ENCODE measurements around the gene P2RY2.

The P2RY2 gene

DNA sequence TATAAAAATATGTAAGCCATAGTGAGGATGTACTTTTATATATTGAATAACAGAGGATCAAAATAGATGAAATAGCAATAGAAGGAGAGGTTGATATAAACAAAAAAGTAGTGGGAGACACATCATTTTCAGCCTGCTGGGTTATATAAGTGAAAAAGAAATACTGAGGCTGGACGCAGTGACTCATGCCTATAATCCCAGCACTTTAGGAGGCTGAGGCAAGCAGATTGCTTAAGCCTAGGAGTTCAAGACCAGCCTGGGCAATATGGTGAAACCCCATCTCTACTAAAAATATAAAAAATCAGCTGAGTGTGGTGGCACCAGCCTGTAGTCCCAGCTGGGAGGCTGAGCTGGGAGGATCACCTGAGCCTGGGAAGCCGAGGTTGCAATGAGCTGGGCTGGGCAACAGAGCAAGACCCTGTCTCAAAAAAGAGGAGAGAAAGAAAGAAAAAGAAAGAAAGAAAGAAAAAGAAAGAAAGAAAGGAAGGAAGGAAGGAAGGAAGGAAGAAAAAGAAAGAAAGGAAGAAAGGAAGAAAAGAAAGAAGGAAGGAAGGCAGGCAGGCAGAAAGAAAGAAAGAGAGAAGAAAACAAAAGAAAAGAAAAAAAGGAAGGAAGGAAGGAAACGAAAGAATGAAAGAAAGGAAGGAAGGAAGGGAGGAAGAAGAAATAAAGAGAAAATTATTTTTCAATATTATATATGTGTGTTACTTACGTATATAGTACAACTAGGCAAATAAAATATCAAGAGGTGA lies 7.0 kb upstream of the P2RY2 start:
- H3K4me2 ChIP-seq (ENCODE audit: low read length) = no peak overlapping the region
- H3K27me3 ChIP-seq (ENCODE audit: control insufficient read depth, insufficient read depth, low read length) = no peaks in the 10 kb centered on the region
- H3K36me3 ChIP-seq (ENCODE audit: insufficient read depth, low read length) = no peaks in the 10 kb centered on the region
- H3K9ac ChIP-seq (ENCODE audit: low read depth, low read length) = no peak overlapping the region
- H3K9me3 ChIP-seq (replicated peaks; ENCODE audit: low read length) = no peaks in the 10 kb centered on the region
- H3K4me1 ChIP-seq (ENCODE audit: control insufficient read depth, insufficient read depth, low read length) = peaks cover 9% of the 10 kb centered on the region
- H3K4me3 ChIP-seq (ENCODE audit: low read length) = no peak overlapping the region

DNA sequence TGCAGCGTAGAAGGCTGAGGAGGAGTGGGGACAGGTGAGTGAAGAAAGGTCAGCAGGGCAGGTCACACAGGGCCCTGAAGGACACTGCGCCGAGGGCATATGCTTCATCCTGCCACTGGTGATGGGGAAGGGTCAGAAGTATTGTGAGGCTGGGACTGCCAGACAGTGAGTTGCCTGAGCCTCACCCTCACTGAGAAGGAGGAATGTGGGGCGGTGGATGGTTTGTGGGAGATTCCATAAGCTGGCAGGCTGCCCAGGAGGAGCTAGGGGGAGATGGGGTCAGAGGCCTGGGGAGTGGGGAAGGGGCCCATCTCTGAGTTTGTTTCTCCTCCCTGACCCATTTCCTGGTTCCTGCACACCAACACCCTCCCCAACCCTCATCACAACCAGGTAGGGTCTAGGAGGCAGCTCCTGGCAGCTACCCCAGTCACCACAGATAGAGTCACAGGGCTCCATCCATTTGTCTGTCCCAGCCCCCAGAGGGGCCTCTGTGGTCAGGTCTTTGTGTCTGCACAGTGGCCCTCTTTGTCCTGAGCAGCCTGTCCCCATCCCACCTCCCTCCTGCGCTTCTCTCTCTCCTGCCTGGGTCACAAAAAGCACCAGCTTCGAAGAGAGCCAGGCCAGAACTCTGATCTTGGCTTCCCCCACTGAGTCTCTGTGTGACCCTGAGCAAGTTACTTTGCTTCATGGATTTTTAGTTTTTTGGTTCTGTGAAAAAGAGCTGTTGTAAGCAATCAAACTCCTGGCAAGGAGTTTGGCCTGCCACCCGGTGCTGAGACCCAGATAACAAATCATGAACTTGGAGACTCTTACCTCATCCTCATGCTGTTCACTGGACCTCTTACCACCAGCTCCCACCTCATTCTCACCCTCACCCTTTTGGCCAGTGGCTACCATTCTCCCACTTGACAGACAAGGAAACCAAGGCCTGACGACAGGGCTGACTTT lies 4.6 kb upstream of the P2RY2 start:
- peaks cover 8% of the 10 kb centered on the region for H3K4me1 ChIP-seq (ENCODE audit: control insufficient read depth, insufficient read depth, low read length)

DNA sequence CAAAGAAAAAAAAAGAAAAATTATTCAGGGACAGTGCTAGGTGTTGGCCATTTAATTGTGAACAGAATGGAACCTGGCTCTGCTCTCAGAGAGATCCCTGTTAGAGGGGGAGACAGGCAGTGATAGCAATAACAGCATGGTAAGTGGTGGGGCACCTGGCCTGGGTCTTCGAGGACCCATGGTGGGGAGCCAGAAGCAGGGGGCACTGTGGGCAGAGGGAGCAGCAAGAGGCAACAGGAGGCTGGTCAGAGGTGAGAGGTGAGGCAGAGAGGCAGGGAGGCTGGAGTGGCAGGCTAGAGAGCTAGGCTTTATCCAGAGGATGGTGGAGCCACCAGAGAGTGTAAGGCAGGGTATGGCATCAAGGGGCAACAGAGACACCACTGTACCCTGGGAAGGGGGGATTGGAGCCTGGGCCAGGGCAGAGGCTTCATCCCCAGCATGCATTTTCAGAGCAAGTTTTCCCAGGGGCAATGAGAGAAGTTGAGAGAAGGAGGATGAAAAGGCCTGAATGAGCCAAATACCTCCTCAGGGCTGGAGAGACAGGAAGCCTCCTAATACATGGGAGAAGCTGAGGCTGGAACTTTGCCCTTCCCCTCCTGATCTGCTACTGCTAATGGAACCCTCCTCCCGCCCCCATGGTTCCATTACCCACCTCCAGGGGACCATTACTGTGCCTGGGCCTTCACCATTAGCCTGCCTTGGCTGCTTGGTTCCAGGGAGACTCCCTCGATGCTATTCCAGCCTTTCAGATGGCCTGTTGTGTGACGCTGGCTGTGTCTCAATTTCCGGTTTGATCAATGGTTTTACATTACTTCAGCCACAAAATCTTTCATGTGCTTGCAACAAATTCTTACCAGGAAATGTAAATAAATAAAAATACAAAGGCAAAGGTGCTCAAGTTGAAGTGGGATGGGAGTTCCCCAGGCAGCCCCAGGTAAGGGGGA lies 2.6 kb upstream of the P2RY2 start:
- Histone ChIP-seq H3K9me3 (replicated peaks; ENCODE audit: low read length) (no peaks in the 10 kb centered on the region), H3K4me2 (ENCODE audit: low read length) (no peak overlapping the region), H3K4me3 (ENCODE audit: low read length) (no peak overlapping the region), H3K9ac (ENCODE audit: low read depth, low read length) (no peak overlapping the region), H3K27me3 (ENCODE audit: control insufficient read depth, insufficient read depth, low read length) (peaks cover 20% of the 10 kb centered on the region), H3K4me1 (ENCODE audit: control insufficient read depth, insufficient read depth, low read length) (peaks cover 11% of the 10 kb centered on the region), H3K36me3 (ENCODE audit: insufficient read depth, low read length) (no peaks in the 10 kb centered on the region)

More for the DNA sequence above, 4.6 kb upstream of the P2RY2 start:
- Histone ChIP-seq H3K9me3 (replicated peaks; ENCODE audit: low read length) (no peaks in the 10 kb centered on the region), H3K4me2 (ENCODE audit: low read length) (no peak overlapping the region), H3K27me3 (ENCODE audit: control insufficient read depth, insufficient read depth, low read length) (peaks cover under 1% of the 10 kb centered on the region), H3K9ac (ENCODE audit: low read depth, low read length) (no peak overlapping the region), H3K4me3 (ENCODE audit: low read length) (no peak overlapping the region), H3K36me3 (ENCODE audit: insufficient read depth, low read length) (no peaks in the 10 kb centered on the region)

DNA sequence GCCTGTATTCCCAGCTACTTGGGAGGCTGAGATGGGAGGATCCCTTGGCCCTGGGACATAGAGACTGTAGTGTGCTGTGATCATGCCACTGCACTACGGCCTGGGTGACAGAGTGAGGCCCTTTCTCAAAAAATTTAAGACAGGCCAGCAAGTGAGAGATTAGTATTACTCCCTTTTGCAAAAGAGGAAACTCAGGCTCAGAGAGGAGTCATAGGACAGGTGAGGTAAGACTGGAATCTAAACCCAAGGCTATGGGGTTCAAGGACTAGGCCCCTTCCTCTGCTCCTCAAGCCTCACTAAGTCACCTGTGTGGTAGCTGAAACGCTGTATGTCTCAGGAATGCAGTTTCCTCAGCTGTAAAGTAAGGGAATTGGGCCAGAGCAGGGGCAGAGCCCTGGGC lies 1.6 kb upstream of the P2RY2 start:
- Histone ChIP-seq H3K4me1 (ENCODE audit: control insufficient read depth, insufficient read depth, low read length) (peaks cover 11% of the 10 kb centered on the region), H3K9me3 (replicated peaks; ENCODE audit: low read length) (no peaks in the 10 kb centered on the region), H3K36me3 (ENCODE audit: insufficient read depth, low read length) (no peaks in the 10 kb centered on the region), H3K4me3 (ENCODE audit: low read length) (no peak overlapping the region), H3K4me2 (ENCODE audit: low read length) (no peak overlapping the region), H3K9ac (ENCODE audit: low read depth, low read length) (no peak overlapping the region), H3K27me3 (ENCODE audit: control insufficient read depth, insufficient read depth, low read length) (peaks cover 25% of the 10 kb centered on the region)

DNA sequence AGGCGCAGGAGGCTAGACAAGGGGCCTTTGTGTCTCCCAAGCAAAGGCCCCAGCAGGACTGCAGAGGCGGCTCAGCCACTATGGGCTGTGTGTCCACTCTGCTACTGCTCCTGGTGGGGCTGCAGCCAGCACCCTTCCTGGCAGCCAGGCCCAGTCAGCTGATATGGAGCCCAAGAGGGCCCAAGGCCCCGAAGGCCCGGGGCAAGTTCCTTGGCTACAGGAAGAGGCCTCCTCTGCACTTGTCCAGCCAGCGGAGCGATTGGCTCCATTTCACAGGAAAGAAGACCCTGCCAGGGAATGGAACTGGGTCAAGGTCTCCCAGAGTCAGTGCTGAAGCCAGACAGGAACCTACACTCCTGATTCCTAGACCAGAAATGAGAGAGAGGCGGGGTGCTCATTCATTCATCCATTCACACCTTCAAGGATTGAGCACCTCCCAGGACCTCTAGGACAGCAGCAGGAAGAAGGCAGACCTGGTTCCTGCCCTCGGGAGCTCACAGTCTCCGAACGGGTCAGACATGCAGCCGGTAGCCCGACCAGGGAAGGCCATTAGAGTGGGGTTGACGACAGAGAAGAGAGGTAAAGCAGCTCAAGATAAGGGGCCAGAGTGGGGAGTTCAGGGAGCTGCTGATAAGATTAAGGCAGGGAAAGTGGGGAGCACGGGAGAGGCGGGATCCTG lies 811 bp upstream of the P2RY2 start:
- H3K9ac ChIP-seq (ENCODE audit: low read depth, low read length) = no peak overlapping the region
- H3K36me3 ChIP-seq (ENCODE audit: insufficient read depth, low read length) = no peaks in the 10 kb centered on the region
- peaks cover 11% of the 10 kb centered on the region for H3K4me1 ChIP-seq (ENCODE audit: control insufficient read depth, insufficient read depth, low read length)
- H3K4me2 ChIP-seq (ENCODE audit: low read length) = peak overlapping the region; percentile 94
- H3K4me3 ChIP-seq (ENCODE audit: low read length) = no peak overlapping the region
- peaks cover 33% of the 10 kb centered on the region for H3K27me3 ChIP-seq (ENCODE audit: control insufficient read depth, insufficient read depth, low read length)
- H3K9me3 ChIP-seq (replicated peaks; ENCODE audit: low read length) = no peaks in the 10 kb centered on the region

- H3K9ac ChIP-seq (ENCODE audit: low read depth, low read length) = peak overlapping the region; percentile 41
- peak overlapping the region; percentile 68 for H3K4me3 ChIP-seq (ENCODE audit: low read length)
- H3K4me1 ChIP-seq (ENCODE audit: control insufficient read depth, insufficient read depth, low read length) = peaks cover 11% of the 10 kb centered on the region
- H3K36me3 ChIP-seq (ENCODE audit: insufficient read depth, low read length) = no peaks in the 10 kb centered on the region
- peak overlapping the region; percentile 94 for H3K4me2 ChIP-seq (ENCODE audit: low read length)
- peaks cover 38% of the 10 kb centered on the region for H3K27me3 ChIP-seq (ENCODE audit: control insufficient read depth, insufficient read depth, low read length)
- no peaks in the 10 kb centered on the region for H3K9me3 ChIP-seq (replicated peaks; ENCODE audit: low read length)
Observed at GRCh38 chr11:73217810-73218105, 323 bp upstream of the P2RY2 start.

GRCh38 chr11:73218830-73219215 lies 742 bp downstream of the P2RY2 start:
- Histone ChIP-seq H3K9ac (ENCODE audit: low read depth, low read length) (no peak overlapping the region), H3K4me3 (ENCODE audit: low read length) (peak overlapping the region; percentile 68), H3K36me3 (ENCODE audit: insufficient read depth, low read length) (no peaks in the 10 kb centered on the region), H3K27me3 (ENCODE audit: control insufficient read depth, insufficient read depth, low read length) (peaks cover 45% of the 10 kb centered on the region), H3K4me2 (ENCODE audit: low read length) (peak overlapping the region; percentile 94), H3K4me1 (ENCODE audit: control insufficient read depth, insufficient read depth, low read length) (peaks cover 11% of the 10 kb centered on the region), H3K9me3 (replicated peaks; ENCODE audit: low read length) (no peaks in the 10 kb centered on the region)

DNA sequence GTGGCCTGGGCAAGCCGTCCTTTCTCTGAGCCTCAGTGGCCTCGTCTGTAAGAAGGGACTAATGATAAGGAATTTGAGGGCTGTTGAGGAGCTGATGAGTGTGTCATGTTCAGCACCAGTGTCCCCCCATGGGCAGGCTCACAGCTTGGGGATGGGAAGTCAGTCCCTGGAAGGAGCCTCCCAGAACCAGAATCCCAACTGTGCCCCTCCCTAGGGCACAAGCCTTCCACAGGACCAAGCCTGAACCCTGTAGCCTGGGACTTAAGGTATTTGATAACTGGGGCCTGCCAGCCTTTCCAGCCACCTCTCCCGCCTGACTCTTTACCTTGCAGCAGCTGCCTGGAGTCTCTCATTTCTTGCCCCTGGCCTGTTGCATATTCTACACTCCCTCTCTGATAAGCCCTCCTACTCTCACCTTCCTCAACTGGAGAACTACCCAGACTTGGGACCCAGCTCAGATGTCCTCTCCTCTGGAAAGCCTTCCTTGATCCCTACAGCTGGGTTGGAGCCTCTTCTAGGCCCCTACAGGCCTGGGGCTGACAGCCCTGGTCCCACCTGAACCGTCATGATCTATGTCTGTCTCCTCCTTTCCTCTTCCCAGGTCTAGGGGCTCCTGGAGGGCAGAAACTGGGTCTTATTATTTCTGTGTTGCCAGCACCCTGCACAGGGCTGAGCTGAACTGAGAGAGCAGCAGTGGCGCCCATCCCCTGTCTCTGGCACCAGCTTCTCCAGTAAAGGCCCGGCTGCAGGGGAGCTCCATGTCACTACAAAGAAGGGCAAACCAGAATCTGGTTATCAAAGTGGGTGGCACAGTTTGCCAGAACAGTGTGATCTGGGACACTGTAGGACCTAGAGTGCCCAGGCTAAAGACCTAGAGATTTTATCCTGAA lies 1.6 kb downstream of the P2RY2 start:
- Histone ChIP-seq H3K4me2 (ENCODE audit: low read length) (no peak overlapping the region), H3K9ac (ENCODE audit: low read depth, low read length) (no peak overlapping the region), H3K9me3 (replicated peaks; ENCODE audit: low read length) (no peaks in the 10 kb centered on the region), H3K4me1 (ENCODE audit: control insufficient read depth, insufficient read depth, low read length) (peaks cover 11% of the 10 kb centered on the region), H3K27me3 (ENCODE audit: control insufficient read depth, insufficient read depth, low read length) (peaks cover 45% of the 10 kb centered on the region), H3K36me3 (ENCODE audit: insufficient read depth, low read length) (no peaks in the 10 kb centered on the region), H3K4me3 (ENCODE audit: low read length) (no peak overlapping the region)

DNA sequence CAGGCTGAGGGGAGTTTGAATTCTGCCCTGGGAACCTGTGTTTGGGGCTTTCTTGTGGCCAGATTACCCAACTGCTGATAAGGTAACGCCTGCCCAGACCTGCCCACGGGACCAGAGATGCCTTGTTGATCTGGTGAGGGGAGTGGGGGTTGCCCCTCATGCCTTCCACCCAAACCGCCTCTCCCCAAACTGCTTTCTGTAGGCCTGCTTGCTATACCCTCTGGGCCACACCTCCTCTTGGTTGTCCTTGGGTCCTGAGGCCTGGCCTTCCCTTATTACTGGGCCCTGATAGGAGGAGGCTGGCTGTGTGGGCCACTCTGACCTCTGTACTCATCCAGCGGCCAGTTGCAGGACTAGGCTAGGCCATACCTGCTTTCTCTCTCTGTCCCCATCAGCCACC lies 3.4 kb downstream of the P2RY2 start:
- Histone ChIP-seq H3K4me1 (ENCODE audit: control insufficient read depth, insufficient read depth, low read length) (peaks cover 11% of the 10 kb centered on the region), H3K4me2 (ENCODE audit: low read length) (no peak overlapping the region), H3K27me3 (ENCODE audit: control insufficient read depth, insufficient read depth, low read length) (peaks cover 51% of the 10 kb centered on the region), H3K4me3 (ENCODE audit: low read length) (no peak overlapping the region), H3K36me3 (ENCODE audit: insufficient read depth, low read length) (no peaks in the 10 kb centered on the region), H3K9ac (ENCODE audit: low read depth, low read length) (no peak overlapping the region), H3K9me3 (replicated peaks; ENCODE audit: low read length) (no peaks in the 10 kb centered on the region)

DNA sequence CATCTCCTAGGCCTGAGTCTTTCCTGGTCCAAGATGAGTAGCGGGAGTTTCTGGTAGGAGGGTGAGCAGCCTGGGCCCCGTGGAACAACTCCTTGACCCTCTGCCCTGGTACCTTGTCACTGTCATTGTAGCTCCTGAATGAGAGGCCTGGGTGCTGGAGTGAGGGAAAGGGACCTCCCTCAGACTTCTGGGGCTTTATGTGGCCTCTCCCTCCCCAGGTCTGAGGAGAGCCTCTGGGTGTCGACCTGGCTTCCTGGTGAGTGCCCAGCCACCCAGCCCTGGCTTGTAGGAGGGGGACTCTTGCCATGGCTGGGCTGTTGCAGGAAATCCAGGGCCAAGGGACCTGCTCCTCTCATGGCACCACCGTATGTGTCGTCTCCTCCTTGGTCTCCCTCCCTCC lies 3.9 kb downstream of the P2RY2 start:
- H3K4me2 ChIP-seq (ENCODE audit: low read length) = no peak overlapping the region
- no peak overlapping the region for H3K9ac ChIP-seq (ENCODE audit: low read depth, low read length)
- H3K4me3 ChIP-seq (ENCODE audit: low read length) = no peak overlapping the region
- H3K9me3 ChIP-seq (replicated peaks; ENCODE audit: low read length) = no peaks in the 10 kb centered on the region
- H3K27me3 ChIP-seq (ENCODE audit: control insufficient read depth, insufficient read depth, low read length) = peaks cover 51% of the 10 kb centered on the region
- no peaks in the 10 kb centered on the region for H3K36me3 ChIP-seq (ENCODE audit: insufficient read depth, low read length)
- peaks cover 11% of the 10 kb centered on the region for H3K4me1 ChIP-seq (ENCODE audit: control insufficient read depth, insufficient read depth, low read length)

Data from skeletal muscle satellite cell (primary cell).